HCT116 (cell line): ENCODE data around the gene TBXAS1. TPM values are rescaled to one million over a fixed set of nuclear protein-coding genes. Genes with fewer than 3 reads are reported as not detected.

Experiments
- ATAC-seq: fragments of 200-7000 bp; cut with Tn5 transposase; 2 replicates; pipeline ENCODE4 v1.9.1; 2020; ENCODE audit warnings: mild to moderate bottlenecking, moderate library complexity
- BruUV-seq: library from RNA; stranded (reverse); fragments of 400-500 nt; replicated peaks from 2 replicates; lab custom pipeline; 2021; lab: Mats Ljungman, UMichigan
- CTCF ChIA-PET: fragments of 300-600 bp; sonication (Branson Sonifier 250); formaldehyde crosslinking; loops from one replicate; lab custom pipeline; 2021; ENCODE audit warnings: antibody characterized with exemption; lab: Charles Lee
- POLR2A ChIA-PET: fragments of 300-600, 350-600 bp; sonication (Branson Sonifier 250); formaldehyde crosslinking; loops from one replicate; lab custom pipeline; 2021; ENCODE audit warnings: antibody characterized with exemption; lab: Charles Lee
- RAD21 ChIA-PET, 2 experiments: fragments of 300-600 bp; sonication (Branson Sonifier 250); formaldehyde crosslinking; loops; one replicate each; lab custom pipeline; 2023; ENCODE audit warnings: low total read pairs in 2 of 2; ENCODE audit not compliant: uncharacterized antibody in 2 of 2, unreplicated experiment in 2 of 2, low non-redundant PET in 1 of 2; lab: Charles Lee
- DNase-seq: peaks from one replicate; pipeline ENCODE4 v3.0.0-alpha.2; 2010; ENCODE audit warnings: low read depth, low spot score
- H2AFZ ChIP-seq: fragments of 200-600 bp; shearing (Covaris generic), sonication (generic); 2 replicates; pipeline ENCODE4 v1.6.1; 2017; ENCODE audit warnings: low read depth, mixed run types, mixed read lengths, antibody characterized with exemption, low read length; ENCODE audit not compliant: poor library complexity, severe bottlenecking
- H3K27ac ChIP-seq: 2 replicates; pipeline ENCODE4 v1.5.1; 2012; ENCODE audit warnings: low read depth, low read length
- H3K27me3 ChIP-seq: fragments of 200-600 bp; sonication (generic); 2 replicates; pipeline ENCODE4 v1.6.1; 2016; ENCODE audit warnings: mixed run types, low read length, mixed read lengths; ENCODE audit not compliant: insufficient read depth
- H3K36me3 ChIP-seq, 2 experiments: fragments of 200-500 bp in 1 of 2; fragments of 200-600 bp in 1 of 2; sonication (Bioruptor generic) in 1 of 2; sonication (generic) in 1 of 2; 2 replicates each; pipeline versions ENCODE4 v1.5.1 to v1.6.1; 2014 to 2016; ENCODE audit warnings: low read length in 2 of 2, inconsistent platforms in 1 of 2, mixed read lengths in 1 of 2, mixed run types in 1 of 2; ENCODE audit not compliant: insufficient read depth in 2 of 2, control insufficient read depth in 1 of 2
- H3K4me1 ChIP-seq, 2 experiments: fragments of 200-600 bp in 1 of 2; sonication (generic) in 1 of 2; 2 replicates each; pipeline versions ENCODE4 v1.5.1 to v1.6.1; 2012 to 2017; ENCODE audit warnings: low read length in 2 of 2, inconsistent platforms in 1 of 2, mild to moderate bottlenecking in 1 of 2, mixed read lengths in 1 of 2, mixed run types in 1 of 2, moderate library complexity in 1 of 2; ENCODE audit not compliant: insufficient read depth in 2 of 2, control insufficient read depth in 1 of 2
- H3K4me2 ChIP-seq: fragments of 200-600 bp; sonication (generic); 2 replicates; pipeline ENCODE4 v1.6.1; 2017; ENCODE audit warnings: mixed run types, low read length, mixed read lengths
- H3K4me3 ChIP-seq, 2 experiments: fragments of 200-600 bp in 1 of 2; sonication (generic) in 1 of 2; replicated peaks in 1 of 2; 2 replicates each; pipeline ENCODE4 v1.5.1; 2011 to 2016; ENCODE audit warnings: low read length in 2 of 2, control low read depth in 1 of 2, low read depth in 1 of 2, mild to moderate bottlenecking in 1 of 2, mixed read lengths in 1 of 2, mixed run types in 1 of 2
- H3K79me2 ChIP-seq: fragments of 200-600 bp; sonication (generic); 2 replicates; pipeline ENCODE4 v1.6.1; 2017; ENCODE audit warnings: mild to moderate bottlenecking, mixed run types, low read length, moderate library complexity, mixed read lengths; ENCODE audit not compliant: insufficient read depth
- H3K9ac ChIP-seq: fragments of 200-600 bp; sonication (generic); 2 replicates; pipeline ENCODE4 v1.6.1; 2016; ENCODE audit warnings: low read length, mixed read lengths
- H3K9me2 ChIP-seq: fragments of 200-600 bp; sonication (generic), shearing (Covaris generic); 2 replicates; pipeline ENCODE4 v1.6.1; 2017; ENCODE audit warnings: mixed run types, mild to moderate bottlenecking, moderate library complexity; ENCODE audit not compliant: insufficient read depth
- H3K9me3 ChIP-seq, 2 experiments: fragments of 200-500 bp in 1 of 2; fragments of 200-600 bp in 1 of 2; sonication (Bioruptor generic) in 1 of 2; sonication (generic) in 1 of 2; 2 replicates each; pipeline ENCODE4 v1.6.1; 2014 to 2017; ENCODE audit warnings: low read length in 2 of 2, mixed read lengths in 2 of 2, inconsistent platforms in 1 of 2, low read depth in 1 of 2, mild to moderate bottlenecking in 1 of 2, mixed run types in 1 of 2, moderate library complexity in 1 of 2; ENCODE audit not compliant: control insufficient read depth in 1 of 2, insufficient read depth in 1 of 2
- H4K20me1 ChIP-seq: fragments of 200-600 bp; sonication (generic), shearing (Covaris generic); 2 replicates; pipeline ENCODE4 v1.6.1; 2017; ENCODE audit warnings: mixed run types, mild to moderate bottlenecking, moderate library complexity; ENCODE audit not compliant: insufficient read depth
- ATF3 ChIP-seq: IDR thresholded peaks from 2 replicates; pipeline ENCODE4 v1.6.1; 2012
- CEBPB ChIP-seq: IDR thresholded peaks from 2 replicates; pipeline ENCODE4 v1.6.1; 2012; ENCODE audit warnings: low read depth
- EZH2phosphoT487 ChIP-seq: fragments of 200-600 bp; IDR thresholded peaks from 2 replicates; pipeline ENCODE4 v1.6.1; 2018; ENCODE audit warnings: antibody characterized with exemption, borderline replicate concordance
- POLR2A ChIP-seq: IDR thresholded peaks from 2 replicates; pipeline ENCODE4 v1.7.0; 2011; ENCODE audit warnings: borderline replicate concordance; ENCODE audit not compliant: insufficient read depth, insufficient read length; ENCODE audit errors: extremely low read depth
- REST ChIP-seq: IDR thresholded peaks from 2 replicates; pipeline ENCODE4 v1.6.1; 2012; ENCODE audit warnings: low read depth
- ZNF274 ChIP-seq: fragments of 200-500 bp; sonication (Bioruptor generic); IDR thresholded peaks from 2 replicates; pipeline ENCODE4 v1.6.1; 2014; ENCODE audit warnings: mild to moderate bottlenecking, low read depth, low read length, inconsistent platforms
- intact Hi-C: fragments of 100-400 bp; cut with micrococcal nuclease; formaldehyde crosslinking; loops from 2 replicates; pipeline ENCODE4 v1.10.0; 2022
- total RNA-seq: library from RNA; stranded (reverse); gene quantifications from one replicate; pipeline ENCODE4 v1.2.1, GENCODE V29; 2021; ENCODE audit not compliant: unreplicated experiment
- TF ChIP-seq, protein P1 (sequence below): IDR thresholded peaks from 2 replicates; pipeline ENCODE4 v1.6.1; 2011; ENCODE audit warnings: mild to moderate bottlenecking, low read length, moderate library complexity; ENCODE audit not compliant: insufficient replicate concordance; ENCODE audit errors: extremely low read depth

Gene TBXAS1
- total RNA-seq, 1 experiment from 2014 or later = 1.4 TPM

GRCh38 chr7:139959285-139959628, 130.2 kb downstream of the TBXAS1 start (continued):
- TF ChIP-seq, protein P1, sequence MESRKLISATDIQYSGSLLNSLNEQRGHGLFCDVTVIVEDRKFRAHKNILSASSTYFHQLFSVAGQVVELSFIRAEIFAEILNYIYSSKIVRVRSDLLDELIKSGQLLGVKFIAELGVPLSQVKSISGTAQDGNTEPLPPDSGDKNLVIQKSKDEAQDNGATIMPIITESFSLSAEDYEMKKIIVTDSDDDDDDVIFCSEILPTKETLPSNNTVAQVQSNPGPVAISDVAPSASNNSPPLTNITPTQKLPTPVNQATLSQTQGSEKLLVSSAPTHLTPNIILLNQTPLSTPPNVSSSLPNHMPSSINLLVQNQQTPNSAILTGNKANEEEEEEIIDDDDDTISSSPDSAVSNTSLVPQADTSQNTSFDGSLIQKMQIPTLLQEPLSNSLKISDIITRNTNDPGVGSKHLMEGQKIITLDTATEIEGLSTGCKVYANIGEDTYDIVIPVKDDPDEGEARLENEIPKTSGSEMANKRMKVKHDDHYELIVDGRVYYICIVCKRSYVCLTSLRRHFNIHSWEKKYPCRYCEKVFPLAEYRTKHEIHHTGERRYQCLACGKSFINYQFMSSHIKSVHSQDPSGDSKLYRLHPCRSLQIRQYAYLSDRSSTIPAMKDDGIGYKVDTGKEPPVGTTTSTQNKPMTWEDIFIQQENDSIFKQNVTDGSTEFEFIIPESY = no peak
- TF ChIP-seq ZNF274 = no peak
- TF ChIP-seq, all 23 proteins: peak for 0

- ChIA-PET POLR2A (interaction anchor here (1.1 kb wide), 1 partner anchor 43 kb away, joined by 3 read pairs; no protein-coding TSS in a partner anchor), CTCF (no interaction called here), RAD21 (no interaction called here)
- no peak for TF ChIP-seq EZH2phosphoT487
- TF ChIP-seq ATF3 = no peak
- no peak for TF ChIP-seq REST
- no peak for TF ChIP-seq POLR2A
- no peak for TF ChIP-seq CEBPB
- Histone ChIP-seq H3K9ac (no peak overlapping the region), H3K4me1 (peaks cover 0 to 10% of the 10 kb centered on the region in 2 experiments; a peak in 2 of 4 replicates), H3K9me2 (no peaks in the 10 kb centered on the region), H3K27ac (no peak overlapping the region), H4K20me1 (no peaks in the 10 kb centered on the region), H3K9me3 (no peaks in the 10 kb centered on the region), H3K27me3 (no peaks in the 10 kb centered on the region), H3K4me2 (peak overlapping the region; percentile 47; the same call in 1 of the 2 replicates), H2AFZ (no peak overlapping the region), H3K36me3 (no peaks in the 10 kb centered on the region), H3K4me3 (no peak overlapping the region), H3K79me2 (no peaks in the 10 kb centered on the region)
- DNase-seq = no peak
- no peak for ATAC-seq
- intact Hi-C loops = no loop called here
- no TSS peak for BruUV-seq
These were observed 130.7 kb downstream of the TBXAS1 start for GRCh38 chr7:139959718-139960117.
